HG03139 (cell line): ENCODE results near the gene PROK1.

Experiments used
- ATAC-seq: cut with Tn5 transposase; IDR thresholded peaks from one replicate; pipeline ENCODE4 v1.9.1; 2021; ENCODE audit not compliant: unreplicated experiment

Gene PROK1

GRCh38 chr1:110487726-110488125 lies 36.8 kb downstream of the PROK1 start:
- no peak for ATAC-seq

GRCh38 chr1:110488161-110488560 lies 37.2 kb downstream of the PROK1 start:
- no peak for ATAC-seq

DNA sequence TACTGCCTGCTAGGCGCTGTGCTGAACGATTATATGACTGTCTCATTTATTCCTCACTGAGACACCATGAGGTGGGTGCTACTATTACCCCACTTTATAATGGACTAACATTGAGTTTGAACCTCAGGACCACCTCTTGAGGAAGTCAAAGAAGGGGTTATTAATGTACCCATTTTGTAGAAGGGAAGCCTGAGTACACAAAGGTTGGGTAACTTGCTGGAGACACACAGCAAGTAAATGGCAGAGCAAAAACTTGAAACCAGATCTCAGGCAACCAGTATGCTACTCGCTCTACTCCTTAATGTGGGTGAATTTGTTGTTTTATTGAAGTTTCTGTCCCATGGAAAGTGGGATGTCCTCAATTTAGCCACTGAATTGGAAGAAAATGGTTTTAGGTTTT lies 37.9 kb downstream of the PROK1 start:
- ATAC-seq, result no peak

GRCh38 chr1:110489406-110489805 lies 38.5 kb downstream of the PROK1 start:
- no peak for ATAC-seq

GRCh38 chr1:110489973-110490542 lies 39.1 kb downstream of the PROK1 start:
- ATAC-seq, result no peak

DNA sequence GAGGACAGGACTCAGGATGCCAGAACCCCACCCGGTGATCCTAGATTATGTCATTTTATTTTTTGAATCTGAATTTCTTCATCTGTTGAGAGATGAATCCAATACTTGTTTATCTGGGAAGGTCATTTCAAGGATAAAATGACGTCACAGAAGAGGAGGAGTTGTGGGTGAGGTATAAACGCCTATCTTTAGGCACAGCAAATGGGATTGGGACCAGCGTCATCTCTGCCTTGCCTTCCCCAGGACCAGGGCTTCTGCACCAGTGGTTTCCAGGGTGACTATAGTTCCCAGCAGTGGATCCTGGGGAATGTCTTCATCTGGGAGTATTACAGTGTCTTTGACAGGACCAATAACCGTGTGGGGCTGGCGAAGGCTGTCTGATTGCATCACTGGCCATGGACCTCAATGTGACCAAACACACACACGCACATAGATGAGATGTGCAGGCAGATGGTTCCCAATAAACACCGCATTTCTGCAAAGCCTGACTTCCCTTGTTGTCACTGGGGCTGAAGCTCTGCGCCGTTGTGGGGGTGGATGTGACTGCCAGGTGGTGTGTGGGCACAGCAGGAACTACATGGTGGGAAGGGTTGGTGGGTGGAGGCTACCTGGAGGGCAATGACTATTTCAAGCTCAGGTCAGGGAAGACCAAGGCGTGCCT lies 40.0 kb downstream of the PROK1 start:
- ATAC-seq, result no peak

- no peak for ATAC-seq
These were observed 41.6 kb downstream of the PROK1 start for GRCh38 chr1:110492573-110492972.

DNA sequence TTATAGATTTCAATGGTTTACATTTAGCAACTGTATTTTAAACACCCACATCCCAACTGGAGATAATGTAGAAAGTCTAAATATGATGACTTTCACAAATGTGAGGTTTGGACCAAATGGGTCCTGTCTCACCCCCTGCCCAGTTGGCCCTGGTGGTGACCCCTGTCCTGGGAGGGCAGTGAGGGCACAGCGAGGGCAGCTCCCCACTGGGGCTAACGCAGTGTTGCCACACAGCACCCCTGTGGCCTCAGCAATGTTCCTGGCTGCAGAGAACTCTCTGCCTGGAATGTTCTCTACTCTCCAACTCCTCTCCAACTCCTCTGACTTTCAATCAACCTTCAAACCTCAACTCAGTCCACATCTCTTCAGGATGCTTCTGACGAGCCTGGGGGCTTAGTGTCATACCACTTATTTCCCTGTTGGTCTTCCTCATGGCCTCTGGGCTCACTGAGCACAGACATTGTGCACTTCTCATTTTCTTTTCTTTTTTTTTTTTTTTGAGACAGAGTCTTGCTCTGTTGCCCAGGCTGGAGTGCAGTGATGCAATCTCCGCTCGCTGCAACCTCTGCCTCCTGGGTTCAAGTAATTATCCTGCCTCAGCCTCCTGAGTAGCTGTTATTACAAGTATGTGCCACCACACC lies 42.2 kb downstream of the PROK1 start:
- ATAC-seq, result no peak

GRCh38 chr1:110494036-110494435 lies 43.1 kb downstream of the PROK1 start:
- no peak for ATAC-seq

DNA sequence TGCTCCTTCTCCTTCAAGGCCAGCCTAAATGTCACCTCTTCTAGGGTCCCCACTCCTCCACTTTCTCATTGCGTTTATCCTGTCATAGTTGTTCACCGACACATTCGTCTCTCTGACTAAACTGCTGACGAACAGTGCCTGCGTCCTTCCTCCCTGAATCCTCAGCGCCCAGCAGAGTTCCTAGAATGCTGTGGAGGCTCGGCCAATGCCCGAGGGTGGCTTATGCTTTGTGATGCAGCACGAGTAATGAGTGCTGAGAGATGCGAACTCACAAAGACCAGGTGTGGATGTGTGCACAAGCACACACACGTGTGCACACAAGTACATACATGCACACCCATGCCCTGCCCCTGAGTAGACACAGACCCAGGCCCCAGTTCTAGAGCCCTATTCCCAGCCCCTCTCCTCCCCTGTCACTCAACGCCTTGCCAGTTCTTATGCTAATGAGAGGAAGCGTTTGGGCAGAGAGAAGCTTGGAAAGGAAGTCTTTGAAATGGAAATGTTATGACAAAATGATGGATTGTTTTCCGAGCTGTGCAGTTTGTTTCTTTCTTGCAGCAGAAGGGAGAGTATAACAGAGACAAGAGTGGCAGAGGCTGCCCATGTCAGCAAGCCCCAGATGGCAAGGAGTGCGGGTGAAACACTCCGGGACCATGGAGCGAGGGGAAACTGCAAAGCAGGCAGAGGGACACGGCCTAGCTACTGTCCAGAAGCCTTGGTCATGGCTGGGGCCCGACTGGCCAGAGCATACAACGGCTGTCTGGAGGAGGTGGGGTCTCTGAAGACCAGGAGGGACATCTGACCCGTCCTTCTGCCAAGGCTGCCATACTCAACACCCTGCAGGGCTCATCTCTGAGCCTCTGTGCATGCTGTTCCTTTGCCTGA lies 43.8 kb downstream of the PROK1 start:
- ATAC-seq, result no peak

DNA sequence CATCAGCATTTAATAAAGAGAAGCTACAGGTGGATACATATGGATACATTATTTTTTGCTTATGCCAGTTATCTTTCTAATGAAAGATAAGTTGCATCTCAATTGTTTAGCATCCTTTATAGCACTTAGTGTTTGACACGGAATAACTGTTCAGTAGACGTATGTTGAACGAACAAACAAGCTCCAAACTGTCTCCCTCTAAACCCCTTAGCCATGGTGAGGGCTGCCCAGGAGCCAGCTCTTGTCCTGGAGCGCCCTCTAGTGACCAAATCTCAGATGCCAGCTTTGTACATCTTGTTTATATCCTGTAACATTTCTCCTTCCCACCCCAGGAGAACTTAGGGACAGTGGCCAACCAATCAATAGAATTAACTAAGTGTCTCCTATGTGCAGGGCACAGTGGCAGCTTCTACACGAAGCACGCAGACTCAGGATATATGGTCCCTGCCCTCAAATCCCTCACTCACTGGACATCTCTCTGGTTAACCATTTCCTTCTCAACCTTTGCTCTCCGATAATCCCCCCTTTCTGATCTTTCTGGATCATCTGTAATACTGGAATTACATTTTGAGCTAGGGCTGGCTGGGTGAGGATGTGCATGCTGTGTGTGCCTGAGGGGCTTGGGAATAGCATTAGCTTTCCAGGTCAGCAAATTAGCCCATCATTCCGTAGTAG lies 45.1 kb downstream of the PROK1 start:
- ATAC-seq, result no peak

DNA sequence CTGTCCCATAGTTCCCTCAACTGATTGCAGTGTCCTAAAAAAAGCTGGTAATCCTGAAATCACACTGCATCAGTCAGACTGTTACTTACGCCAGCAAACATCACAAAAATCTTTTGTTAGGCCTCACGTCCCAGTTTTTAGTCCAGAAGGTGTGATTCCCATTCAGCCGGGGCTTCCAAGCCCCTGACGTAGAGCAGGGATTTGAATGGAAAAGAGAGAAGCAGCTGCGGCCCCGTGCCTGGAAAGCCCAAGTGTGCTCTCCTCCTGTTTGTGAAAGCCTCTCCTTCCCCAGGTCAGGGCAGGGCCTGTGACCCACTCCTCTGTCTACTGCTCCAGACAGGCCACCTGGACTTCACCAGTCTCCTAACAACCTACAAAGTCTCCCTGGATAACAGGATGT lies 47.3 kb downstream of the PROK1 start:
- no peak for ATAC-seq

DNA sequence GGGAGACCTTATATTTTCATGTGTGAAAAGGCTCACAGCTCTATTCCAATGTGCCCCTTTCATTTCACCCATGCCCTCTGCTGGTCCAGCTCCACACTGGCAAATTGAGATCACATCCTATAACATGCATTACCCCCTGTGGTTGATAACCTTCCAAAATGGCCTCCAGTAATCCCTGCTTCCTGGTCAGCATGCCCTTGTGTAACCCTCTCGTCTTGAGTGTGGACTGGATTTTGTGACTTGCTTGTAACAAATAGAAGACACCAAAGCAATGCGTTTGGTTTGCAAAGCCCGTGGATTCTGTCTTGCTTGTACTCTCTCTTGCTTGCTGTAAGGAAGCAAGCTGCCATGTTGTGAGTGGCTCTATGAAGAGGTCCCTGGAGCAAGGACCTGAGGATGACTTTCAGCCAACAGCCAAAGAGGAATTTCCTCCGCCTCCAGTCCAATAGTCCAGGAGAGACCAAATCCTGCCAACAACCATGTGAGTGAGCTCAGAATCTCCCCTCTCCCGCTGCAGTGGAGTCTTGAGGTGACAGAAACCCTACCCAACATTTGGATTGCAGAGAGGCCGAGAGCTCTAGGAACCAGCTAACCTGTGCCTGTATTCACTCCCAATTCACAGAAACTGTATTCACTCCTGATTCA lies 50.7 kb downstream of the PROK1 start:
- no peak for ATAC-seq

GRCh38 chr1:110502402-110503151 lies 51.6 kb downstream of the PROK1 start:
- no peak for ATAC-seq

GRCh38 chr1:110503471-110503870 lies 52.5 kb downstream of the PROK1 start:
- ATAC-seq, result no peak

GRCh38 chr1:110504226-110504625 lies 53.3 kb downstream of the PROK1 start:
- no peak for ATAC-seq

DNA sequence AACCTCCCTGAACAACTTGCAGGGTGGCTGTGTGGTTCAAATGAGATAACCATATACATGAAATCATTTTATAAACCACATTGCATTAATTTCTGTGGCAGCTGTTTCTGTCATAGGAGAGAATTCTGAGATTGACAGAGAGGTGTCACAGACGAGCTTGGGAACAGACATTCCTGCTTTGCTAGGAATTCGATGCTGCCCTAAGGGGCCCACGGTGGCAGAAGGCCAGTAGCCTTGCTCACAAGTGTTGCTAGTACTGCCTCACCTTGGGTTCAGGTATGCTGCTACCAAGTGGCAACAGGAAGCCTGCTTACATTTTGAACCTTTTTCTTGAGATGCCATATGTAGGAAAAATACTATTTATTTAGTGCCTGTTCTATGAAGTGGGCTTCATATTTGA lies 54.6 kb downstream of the PROK1 start:
- no peak for ATAC-seq

DNA sequence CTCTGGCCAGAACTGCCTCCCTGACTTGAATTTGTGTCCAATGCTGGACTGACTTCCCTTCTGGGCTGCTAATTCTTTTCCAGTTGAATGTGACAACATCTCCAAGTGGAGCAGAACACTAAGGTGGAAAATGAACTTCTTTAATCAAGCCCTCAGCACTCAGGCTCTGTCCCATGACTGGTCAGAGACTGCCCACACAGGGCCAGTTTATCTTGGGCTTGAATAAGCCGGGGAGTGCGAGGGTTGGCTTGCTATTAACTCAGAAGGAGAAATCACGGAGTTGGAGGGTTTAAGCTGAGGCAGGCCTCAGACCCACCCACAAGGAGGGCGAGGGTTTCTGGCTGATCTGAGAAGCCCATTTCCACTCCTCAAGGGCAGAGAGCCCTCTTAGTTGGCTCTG lies 55.6 kb downstream of the PROK1 start:
- ATAC-seq, result no peak
